Fibroblast of upper back skin (primary cell): Measurements from ENCODE around the gene SSTR5.

Experiments
- DNase-seq: peaks from one replicate; pipeline ENCODE4 v3.0.0-alpha.2; 2013

The SSTR5 gene

GRCh38 chr16:1107731-1108130, 35.2 kb downstream of the SSTR5 start:
- no peak for DNase-seq

GRCh38 chr16:1108299-1109252, 36.0 kb downstream of the SSTR5 start:
- no peak for DNase-seq

- no peak for DNase-seq
These were observed 37.1 kb downstream of the SSTR5 start for GRCh38 chr16:1109648-1110047.

GRCh38 chr16:1112506-1113184, 40.1 kb downstream of the SSTR5 start:
- DNase-seq = no peak

- no peak for DNase-seq
These were observed 40.9 kb downstream of the SSTR5 start for GRCh38 chr16:1113489-1113888.

GRCh38 chr16:1113889-1114526, 41.5 kb downstream of the SSTR5 start:
- DNase-seq = no peak

DNA sequence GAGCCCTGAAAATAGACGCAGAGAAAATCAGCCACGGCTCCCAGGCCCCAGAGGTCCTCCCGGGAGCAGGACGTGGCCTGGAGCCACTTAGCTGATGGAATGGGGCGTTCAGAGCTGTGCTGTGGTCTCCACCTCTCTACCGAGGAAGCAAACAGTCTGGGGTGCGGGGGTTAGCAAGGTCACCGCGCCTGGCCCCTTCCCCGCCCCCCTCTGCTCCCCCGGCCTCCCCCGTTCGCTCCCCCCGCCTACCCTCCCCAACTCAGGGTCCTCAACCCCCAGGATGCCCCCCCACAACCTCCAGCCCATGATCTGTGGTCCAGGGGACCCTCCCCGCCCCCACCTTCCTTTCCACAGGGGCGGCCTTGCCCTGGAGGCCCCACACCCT, 44.1 kb downstream of the SSTR5 start:
- DNase-seq = no peak

GRCh38 chr16:1117176-1117900, 44.8 kb downstream of the SSTR5 start:
- no peak for DNase-seq

DNA sequence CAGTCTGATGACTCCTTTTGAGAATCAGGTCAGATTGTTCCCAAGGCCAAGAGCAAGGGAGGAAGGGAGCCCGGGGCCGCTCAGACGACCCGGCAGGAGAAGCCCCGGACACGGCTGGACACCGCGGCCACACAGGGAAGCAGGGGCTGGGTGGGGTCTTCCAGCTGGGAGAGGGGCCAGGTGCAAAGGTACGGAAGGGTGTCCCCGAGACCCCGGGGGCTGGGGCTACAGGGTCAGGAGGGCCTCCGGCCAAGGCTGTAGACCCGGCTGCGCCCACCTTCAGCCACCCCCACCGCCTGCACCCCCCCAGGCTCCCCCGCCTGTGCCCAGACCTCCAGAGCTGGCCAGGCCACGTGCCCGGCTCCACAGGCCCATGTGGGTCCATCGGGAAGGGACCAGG, 45.4 kb downstream of the SSTR5 start:
- DNase-seq = no peak

DNA sequence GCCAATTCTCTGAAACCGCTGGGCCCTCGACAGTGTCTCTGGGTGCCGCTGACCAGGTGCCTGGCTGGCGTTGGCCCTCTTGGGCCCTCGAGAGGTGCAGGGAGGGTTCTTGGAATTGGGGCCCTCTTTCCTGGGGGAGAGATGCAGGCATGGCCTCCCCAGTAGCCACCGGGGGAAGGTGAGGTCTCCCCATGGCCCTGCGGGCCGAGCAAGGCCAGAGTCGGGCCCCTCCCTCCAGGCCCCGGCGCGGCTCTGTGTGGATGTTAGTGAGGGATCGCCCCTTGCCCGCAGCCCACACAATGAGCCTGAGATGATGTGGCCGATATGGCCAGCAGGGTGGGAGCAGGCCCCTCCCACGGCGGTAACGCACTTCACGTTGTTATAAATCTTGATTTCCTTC, 46.6 kb downstream of the SSTR5 start:
- DNase-seq = no peak

GRCh38 chr16:1119766-1120576, 47.4 kb downstream of the SSTR5 start:
- no peak for DNase-seq

DNA sequence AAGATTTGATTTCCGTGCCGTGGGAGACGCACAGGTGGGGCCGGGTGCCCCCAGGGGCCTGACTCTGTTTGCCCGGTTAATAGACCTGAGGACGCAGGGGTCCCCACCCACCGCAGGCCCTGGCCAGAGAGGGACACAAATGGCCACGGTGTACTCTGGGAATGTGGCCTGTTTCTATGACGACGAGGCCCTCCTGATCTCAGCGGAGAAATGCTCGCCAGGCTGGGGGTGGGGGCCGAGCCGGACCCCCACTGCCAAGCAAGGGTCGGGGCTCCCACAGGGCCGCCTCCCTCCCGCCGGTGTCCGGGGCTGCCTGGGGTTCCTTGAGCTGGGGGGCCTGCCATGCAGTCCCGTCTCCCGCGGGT, 48.0 kb downstream of the SSTR5 start:
- DNase-seq = no peak

GRCh38 chr16:1121009-1121408, 48.5 kb downstream of the SSTR5 start:
- no peak for DNase-seq

DNA sequence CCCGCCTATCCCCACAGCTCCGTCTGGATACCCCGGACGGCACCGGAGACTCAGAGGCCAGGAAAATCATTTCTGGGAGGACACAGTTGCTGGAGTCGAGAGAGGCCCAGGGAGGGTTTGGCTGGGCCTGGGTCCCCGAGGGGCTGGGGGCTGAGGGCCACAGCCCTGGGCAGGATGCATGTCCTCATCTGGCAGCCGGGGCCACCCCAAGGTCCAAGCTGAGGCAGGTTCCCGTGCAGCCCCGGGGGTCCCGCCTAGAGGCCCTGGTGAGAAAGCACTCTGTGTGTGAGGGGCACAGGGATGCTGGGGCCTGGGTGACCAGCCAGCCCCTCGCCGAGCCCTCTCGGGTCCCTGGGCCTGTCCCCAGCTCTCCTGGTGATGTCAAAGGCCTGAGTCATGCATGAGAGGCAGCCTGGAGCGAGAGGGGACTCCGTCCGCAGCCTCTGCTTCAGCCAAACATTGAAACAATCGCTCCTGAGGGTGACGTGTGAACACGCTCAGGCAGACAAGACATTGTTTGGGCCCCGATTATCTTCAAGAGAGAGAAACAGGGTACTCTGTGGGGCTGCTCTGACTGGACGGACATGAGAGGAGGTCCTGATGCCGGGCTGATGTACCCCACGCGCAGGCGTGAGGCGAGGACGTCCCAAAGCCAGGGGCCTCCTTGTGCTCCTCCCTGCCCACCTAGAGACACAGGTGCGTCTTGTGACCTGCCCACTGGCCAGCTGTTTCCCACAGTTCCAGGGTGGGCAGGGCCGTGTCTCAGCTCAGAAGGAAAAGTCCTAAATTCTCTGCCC, 49.3 kb downstream of the SSTR5 start:
- no peak for DNase-seq

DNA sequence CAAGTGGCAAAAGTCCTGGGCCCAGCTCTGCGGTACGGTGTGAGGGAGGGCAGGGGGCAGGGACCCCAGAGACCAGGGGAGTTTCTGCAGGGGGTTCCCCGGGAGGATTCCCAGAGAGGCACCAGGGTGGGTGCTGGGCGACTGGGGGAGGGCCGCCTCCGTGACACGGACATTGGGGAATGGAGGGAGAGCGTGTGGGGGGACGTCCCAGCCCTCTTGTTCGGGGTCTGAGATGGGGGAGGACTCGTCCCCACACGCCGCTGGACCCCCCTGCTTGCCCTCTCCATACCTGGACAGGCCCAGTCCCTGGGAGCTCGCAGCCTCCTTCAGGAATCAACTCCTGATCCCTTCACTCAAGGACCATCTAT, 49.8 kb downstream of the SSTR5 start:
- no peak for DNase-seq

DNA sequence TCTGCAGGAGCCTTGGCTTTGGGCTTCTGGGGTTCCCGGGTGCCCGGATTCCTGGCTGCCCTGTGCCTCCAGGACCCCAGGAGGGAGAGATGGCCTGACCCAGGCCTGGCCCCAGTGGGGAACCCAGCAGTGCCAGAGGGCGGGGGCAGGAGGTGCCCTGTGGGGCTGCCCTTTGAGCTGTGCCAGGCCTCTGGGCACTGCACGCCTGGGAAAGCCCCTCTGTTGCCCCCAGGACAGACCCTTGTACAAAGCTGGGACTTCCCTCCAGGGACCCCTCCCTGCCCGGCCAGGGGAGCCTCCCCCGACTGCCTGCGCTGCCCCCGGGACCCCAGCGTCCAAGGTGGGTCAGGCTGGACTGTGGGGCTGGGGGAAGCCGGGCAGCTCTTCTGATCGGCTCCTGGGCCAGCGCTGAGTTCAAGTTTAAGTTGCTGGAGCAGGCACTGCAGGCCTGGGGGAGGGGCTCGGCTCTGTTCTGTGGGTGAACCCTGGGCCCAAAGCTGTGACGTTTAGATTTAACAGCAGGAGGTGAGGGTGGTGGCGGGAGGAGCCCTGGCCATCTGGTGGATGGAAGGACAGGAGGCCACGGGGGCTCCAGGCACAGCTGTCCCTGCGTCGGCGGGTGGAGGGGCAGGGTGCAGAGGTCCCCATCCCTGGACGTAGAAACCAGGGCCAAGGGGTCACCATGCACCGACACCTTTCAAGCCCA, 51.1 kb downstream of the SSTR5 start:
- DNase-seq = no peak

- DNase-seq = no peak
These were observed 51.7 kb downstream of the SSTR5 start for GRCh38 chr16:1124291-1124690.

DNA sequence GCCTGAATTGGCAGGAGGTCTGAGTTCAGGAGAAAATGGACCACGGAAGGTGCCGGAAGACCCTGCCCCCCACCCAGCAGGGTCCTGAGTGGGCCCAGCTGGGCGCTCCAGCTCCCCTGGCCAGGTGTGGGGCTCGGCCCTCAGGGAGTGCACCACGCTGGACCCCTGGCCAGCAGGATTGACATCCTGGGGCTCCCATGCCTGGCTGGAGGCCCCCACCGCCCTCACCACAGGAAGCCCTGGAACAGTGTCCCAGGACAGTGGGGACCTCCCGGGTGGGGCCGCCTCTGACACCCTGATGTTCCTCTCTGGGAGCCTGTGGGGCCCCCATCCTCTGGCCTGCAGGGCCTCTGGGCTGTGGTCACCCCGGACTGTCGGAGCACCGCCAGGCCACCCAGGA, 52.2 kb downstream of the SSTR5 start:
- no peak for DNase-seq

DNA sequence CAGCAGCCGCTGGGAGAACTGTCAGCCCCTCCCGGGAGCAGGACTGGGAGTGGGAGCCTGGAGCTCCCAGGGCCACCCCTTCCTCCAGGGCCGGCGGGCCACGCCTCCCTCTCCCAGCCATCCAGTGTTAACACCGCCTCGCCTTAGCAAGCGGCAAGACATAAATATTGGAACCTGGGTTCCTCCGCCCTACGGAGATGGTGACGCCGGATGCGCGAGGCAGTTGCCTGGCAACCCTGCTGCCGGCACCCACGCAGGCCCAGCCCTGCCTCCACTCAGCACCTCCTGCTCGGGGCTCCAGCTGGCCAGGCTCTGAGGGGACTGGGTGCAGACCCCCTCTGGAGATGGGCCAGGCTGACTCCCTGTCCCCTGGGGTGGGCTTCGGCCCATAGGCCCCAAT, 52.9 kb downstream of the SSTR5 start:
- peak; percentile 5 for DNase-seq

DNA sequence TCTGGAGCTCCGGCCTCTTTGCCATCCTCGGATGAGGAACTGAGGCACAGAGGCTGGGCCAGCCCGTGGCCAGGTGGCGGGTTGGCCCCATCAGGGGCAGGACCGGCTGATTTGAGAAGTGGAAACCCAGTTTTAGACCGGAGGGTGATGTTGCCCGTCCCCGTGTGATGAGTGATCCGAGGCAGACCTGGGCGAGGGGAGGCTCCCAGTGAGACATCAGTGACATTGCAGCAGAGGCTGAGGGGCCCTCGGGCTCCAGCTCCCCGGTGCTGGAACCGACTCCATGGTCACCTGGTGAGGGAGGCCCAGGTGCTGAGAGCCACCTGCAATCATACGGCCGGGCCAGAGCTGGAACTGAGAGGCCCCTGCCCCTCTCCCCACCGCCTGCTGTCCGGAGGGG, 53.5 kb downstream of the SSTR5 start:
- no peak for DNase-seq

DNA sequence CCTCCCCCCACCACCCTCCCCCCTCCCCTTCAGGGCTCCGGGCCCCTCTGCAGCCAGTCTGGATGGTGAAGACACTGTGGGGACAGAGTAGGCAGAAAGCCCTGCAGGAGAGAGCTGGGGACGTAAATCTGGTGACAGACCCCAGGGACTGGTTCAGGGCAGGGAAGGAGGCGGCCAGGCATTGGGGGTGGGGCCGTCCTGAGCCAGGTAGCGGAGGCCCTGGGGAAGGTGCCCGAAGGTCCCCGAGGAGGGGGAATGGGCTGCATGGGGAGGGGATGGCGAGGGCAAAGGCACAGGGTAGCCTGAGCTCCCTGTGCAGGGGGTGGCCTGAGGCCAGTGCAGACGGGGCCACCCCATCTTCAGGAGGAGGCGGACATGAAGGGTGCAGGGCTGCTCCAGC, 54.0 kb downstream of the SSTR5 start:
- no peak for DNase-seq
